Measurements from ENCODE around the gene PDZD2. TPM values are rescaled to one million over a fixed set of nuclear protein-coding genes. Genes with fewer than 3 reads are reported as not detected.

PDZD2 gene
- total and polyA plus RNA-seq, 2 experiments from 2014 or later: 8.3 to 16.9 TPM

DNA sequence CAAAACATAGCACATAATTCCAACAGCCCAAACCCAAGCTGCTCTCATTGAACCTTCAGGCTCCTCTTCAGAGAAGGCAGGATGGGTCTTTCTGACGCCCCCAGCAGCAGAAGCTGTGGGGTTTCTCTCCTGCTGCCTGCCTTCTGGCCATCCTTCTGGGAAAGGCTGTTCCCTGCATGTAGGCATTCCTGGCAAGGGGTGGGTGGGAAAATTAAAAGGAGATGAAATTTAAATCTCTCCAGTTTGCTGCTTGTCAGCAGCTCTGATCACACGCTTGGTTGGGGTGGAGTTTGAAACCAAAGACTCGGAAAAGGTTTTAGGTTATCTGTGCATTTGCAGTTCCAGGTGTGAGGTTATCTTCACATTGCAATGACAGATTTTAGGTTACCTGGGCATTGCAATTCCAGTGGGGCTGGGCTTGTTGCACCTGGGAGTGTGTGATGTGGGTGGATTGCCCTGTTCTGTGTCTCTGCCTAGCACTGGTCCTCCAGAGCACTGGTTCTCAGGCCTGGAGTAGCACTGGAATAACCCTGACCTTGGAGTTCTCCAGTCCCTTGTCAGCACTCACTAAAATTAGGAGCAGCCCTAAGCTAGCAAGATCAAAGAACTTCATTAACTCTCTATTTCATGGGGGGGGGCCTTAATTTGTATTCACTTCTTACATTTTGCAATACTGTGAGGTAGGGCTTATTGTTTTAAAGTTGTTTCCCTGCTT lies 109.7 kb downstream of the PDZD2 start:
- no peak for ATAC-seq
- no peaks in the 10 kb centered on the region for H4K20me1 ChIP-seq (replicated peaks; ENCODE audit: insufficient read depth)
- no peak for DNase-seq (ENCODE audit: low spot score)
- no peaks in the 10 kb centered on the region; the same call in 1 of the 2 replicates for H3K36me3 ChIP-seq (ENCODE audit: insufficient read depth)
- H3K27me3 Mint-ChIP-seq (ENCODE audit: insufficient read depth, low read depth, poor library complexity): peaks cover 16% of the 10 kb centered on the region
- peaks cover 13% of the 10 kb centered on the region for H3K4me1 ChIP-seq (ENCODE audit: insufficient read depth)
- no peak overlapping the region for H3K27ac ChIP-seq (ENCODE audit: low read depth)
- TF ChIP-seq EZH2phosphoT487 (IDR thresholded peaks at IDR 0.05; ENCODE audit: unreplicated experiment) (no peak), ZNF114 (CRISPR knock-in tag; IDR thresholded peaks at IDR 0.05) (no peak), NANOG (IDR thresholded peaks at IDR 0.05; ENCODE audit: borderline replicate concordance) (no peak), POLR2AphosphoS5 (IDR thresholded peaks at IDR 0.05; ENCODE audit: low read depth) (no peak), CREB1 (CRISPR knock-in tag; IDR thresholded peaks at IDR 0.05; ENCODE audit: low read depth) (no peak), ZNF331 (CRISPR knock-in tag; IDR thresholded peaks at IDR 0.05; ENCODE audit: low read depth) (no peak), STAT1 (IDR thresholded peaks at IDR 0.05; ENCODE audit: unreplicated experiment) (no peak), JUNB (IDR thresholded peaks at IDR 0.05; ENCODE audit: unreplicated experiment) (no peak), EZH2 (IDR thresholded peaks at IDR 0.05; ENCODE audit: low read depth, unreplicated experiment) (no peak)
- TF ChIP-seq, protein P1, sequence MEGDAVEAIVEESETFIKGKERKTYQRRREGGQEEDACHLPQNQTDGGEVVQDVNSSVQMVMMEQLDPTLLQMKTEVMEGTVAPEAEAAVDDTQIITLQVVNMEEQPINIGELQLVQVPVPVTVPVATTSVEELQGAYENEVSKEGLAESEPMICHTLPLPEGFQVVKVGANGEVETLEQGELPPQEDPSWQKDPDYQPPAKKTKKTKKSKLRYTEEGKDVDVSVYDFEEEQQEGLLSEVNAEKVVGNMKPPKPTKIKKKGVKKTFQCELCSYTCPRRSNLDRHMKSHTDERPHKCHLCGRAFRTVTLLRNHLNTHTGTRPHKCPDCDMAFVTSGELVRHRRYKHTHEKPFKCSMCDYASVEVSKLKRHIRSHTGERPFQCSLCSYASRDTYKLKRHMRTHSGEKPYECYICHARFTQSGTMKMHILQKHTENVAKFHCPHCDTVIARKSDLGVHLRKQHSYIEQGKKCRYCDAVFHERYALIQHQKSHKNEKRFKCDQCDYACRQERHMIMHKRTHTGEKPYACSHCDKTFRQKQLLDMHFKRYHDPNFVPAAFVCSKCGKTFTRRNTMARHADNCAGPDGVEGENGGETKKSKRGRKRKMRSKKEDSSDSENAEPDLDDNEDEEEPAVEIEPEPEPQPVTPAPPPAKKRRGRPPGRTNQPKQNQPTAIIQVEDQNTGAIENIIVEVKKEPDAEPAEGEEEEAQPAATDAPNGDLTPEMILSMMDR (conservative IDR thresholded peaks at IDR 0.05; ENCODE audit: low read depth in 2 of 2): no peak
- TF ChIP-seq, protein P2, sequence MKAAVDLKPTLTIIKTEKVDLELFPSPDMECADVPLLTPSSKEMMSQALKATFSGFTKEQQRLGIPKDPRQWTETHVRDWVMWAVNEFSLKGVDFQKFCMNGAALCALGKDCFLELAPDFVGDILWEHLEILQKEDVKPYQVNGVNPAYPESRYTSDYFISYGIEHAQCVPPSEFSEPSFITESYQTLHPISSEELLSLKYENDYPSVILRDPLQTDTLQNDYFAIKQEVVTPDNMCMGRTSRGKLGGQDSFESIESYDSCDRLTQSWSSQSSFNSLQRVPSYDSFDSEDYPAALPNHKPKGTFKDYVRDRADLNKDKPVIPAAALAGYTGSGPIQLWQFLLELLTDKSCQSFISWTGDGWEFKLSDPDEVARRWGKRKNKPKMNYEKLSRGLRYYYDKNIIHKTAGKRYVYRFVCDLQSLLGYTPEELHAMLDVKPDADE (IDR thresholded peaks at IDR 0.05): no peak
- TF ChIP-seq, protein P3, sequence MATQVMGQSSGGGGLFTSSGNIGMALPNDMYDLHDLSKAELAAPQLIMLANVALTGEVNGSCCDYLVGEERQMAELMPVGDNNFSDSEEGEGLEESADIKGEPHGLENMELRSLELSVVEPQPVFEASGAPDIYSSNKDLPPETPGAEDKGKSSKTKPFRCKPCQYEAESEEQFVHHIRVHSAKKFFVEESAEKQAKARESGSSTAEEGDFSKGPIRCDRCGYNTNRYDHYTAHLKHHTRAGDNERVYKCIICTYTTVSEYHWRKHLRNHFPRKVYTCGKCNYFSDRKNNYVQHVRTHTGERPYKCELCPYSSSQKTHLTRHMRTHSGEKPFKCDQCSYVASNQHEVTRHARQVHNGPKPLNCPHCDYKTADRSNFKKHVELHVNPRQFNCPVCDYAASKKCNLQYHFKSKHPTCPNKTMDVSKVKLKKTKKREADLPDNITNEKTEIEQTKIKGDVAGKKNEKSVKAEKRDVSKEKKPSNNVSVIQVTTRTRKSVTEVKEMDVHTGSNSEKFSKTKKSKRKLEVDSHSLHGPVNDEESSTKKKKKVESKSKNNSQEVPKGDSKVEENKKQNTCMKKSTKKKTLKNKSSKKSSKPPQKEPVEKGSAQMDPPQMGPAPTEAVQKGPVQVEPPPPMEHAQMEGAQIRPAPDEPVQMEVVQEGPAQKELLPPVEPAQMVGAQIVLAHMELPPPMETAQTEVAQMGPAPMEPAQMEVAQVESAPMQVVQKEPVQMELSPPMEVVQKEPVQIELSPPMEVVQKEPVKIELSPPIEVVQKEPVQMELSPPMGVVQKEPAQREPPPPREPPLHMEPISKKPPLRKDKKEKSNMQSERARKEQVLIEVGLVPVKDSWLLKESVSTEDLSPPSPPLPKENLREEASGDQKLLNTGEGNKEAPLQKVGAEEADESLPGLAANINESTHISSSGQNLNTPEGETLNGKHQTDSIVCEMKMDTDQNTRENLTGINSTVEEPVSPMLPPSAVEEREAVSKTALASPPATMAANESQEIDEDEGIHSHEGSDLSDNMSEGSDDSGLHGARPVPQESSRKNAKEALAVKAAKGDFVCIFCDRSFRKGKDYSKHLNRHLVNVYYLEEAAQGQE (IDR thresholded peaks at IDR 0.05; ENCODE audit: unreplicated experiment): no peak
- TF ChIP-seq, protein P4, sequence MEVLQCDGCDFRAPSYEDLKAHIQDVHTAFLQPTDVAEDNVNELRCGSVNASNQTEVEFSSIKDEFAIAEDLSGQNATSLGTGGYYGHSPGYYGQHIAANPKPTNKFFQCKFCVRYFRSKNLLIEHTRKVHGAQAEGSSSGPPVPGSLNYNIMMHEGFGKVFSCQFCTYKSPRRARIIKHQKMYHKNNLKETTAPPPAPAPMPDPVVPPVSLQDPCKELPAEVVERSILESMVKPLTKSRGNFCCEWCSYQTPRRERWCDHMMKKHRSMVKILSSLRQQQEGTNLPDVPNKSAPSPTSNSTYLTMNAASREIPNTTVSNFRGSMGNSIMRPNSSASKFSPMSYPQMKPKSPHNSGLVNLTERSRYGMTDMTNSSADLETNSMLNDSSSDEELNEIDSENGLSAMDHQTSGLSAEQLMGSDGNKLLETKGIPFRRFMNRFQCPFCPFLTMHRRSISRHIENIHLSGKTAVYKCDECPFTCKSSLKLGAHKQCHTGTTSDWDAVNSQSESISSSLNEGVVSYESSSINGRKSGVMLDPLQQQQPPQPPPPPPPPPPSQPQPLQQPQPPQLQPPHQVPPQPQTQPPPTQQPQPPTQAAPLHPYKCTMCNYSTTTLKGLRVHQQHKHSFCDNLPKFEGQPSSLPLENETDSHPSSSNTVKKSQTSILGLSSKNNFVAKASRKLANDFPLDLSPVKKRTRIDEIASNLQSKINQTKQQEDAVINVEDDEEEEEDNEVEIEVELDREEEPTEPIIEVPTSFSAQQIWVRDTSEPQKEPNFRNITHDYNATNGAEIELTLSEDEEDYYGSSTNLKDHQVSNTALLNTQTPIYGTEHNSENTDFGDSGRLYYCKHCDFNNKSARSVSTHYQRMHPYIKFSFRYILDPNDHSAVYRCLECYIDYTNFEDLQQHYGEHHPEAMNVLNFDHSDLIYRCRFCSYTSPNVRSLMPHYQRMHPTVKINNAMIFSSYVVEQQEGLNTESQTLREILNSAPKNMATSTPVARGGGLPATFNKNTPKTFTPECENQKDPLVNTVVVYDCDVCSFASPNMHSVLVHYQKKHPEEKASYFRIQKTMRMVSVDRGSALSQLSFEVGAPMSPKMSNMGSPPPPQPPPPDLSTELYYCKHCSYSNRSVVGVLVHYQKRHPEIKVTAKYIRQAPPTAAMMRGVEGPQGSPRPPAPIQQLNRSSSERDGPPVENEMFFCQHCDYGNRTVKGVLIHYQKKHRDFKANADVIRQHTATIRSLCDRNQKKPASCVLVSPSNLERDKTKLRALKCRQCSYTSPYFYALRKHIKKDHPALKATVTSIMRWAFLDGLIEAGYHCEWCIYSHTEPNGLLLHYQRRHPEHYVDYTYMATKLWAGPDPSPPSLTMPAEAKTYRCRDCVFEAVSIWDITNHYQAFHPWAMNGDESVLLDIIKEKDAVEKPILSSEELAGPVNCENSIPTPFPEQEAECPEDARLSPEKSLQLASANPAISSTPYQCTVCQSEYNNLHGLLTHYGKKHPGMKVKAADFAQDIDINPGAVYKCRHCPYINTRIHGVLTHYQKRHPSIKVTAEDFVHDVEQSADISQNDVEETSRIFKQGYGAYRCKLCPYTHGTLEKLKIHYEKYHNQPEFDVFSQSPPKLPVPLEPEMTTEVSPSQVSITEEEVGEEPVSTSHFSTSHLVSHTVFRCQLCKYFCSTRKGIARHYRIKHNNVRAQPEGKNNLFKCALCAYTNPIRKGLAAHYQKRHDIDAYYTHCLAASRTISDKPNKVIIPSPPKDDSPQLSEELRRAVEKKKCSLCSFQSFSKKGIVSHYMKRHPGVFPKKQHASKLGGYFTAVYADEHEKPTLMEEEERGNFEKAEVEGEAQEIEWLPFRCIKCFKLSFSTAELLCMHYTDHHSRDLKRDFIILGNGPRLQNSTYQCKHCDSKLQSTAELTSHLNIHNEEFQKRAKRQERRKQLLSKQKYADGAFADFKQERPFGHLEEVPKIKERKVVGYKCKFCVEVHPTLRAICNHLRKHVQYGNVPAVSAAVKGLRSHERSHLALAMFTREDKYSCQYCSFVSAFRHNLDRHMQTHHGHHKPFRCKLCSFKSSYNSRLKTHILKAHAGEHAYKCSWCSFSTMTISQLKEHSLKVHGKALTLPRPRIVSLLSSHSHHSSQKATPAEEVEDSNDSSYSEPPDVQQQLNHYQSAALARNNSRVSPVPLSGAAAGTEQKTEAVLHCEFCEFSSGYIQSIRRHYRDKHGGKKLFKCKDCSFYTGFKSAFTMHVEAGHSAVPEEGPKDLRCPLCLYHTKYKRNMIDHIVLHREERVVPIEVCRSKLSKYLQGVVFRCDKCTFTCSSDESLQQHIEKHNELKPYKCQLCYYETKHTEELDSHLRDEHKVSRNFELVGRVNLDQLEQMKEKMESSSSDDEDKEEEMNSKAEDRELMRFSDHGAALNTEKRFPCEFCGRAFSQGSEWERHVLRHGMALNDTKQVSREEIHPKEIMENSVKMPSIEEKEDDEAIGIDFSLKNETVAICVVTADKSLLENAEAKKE (CRISPR knock-in tag; IDR thresholded peaks at IDR 0.05): no peak
- H3F3A ChIP-seq (replicated peaks; ENCODE audit: low read depth): no peaks in the 10 kb centered on the region
- H3K79me2 ChIP-seq (replicated peaks; ENCODE audit: insufficient read depth): no peaks in the 10 kb centered on the region
- H3K4me2 ChIP-seq: no peak overlapping the region
- no peak overlapping the region for H3K4me3 ChIP-seq
- H3K27me3 ChIP-seq (ENCODE audit: insufficient read depth): no peaks in the 10 kb centered on the region
- no peak overlapping the region for H3K4me3 Mint-ChIP-seq
- H3K27ac Mint-ChIP-seq: no peak overlapping the region
- no peaks in the 10 kb centered on the region for H3K36me3 Mint-ChIP-seq (ENCODE audit: low read depth)
- H3K4me1 Mint-ChIP-seq: peaks cover 10% of the 10 kb centered on the region
- 0 out of 2 replicates have a peak, but pooled peaks cover 8% of the 10 kb centered on the region for H3K9me2 ChIP-seq (ENCODE audit: insufficient read depth)
- H2AFZ ChIP-seq: no peak overlapping the region
- peaks cover 2% of the 10 kb centered on the region; the same call in 1 of the 3 replicates for H3K9me3 Mint-ChIP-seq

All from GM23338 (cell line).